OCI-LY7 (cell line): ENCODE measurements around the gene ZNF678. TPM values are rescaled to one million over a fixed set of nuclear protein-coding genes. Genes with fewer than 3 reads are reported as not detected.
"Not testable (repeated sequence)": the region's sequence is repeated elsewhere in the genome, so short reads cannot be mapped to it uniquely, and the experiment has no call there.

ENCODE experiments used
- BruUV-seq: library from RNA; stranded (reverse); fragments of 400-500 nt; replicated peaks from 2 replicates; lab custom pipeline; 2021; lab: Mats Ljungman, UMichigan
- CTCF ChIA-PET: fragments of 300-600 bp; sonication (Branson Sonifier 250); formaldehyde crosslinking; loops from one replicate; lab custom pipeline; 2022; ENCODE audit warnings: antibody characterized with exemption; ENCODE audit not compliant: unreplicated experiment; lab: Charles Lee
- POLR2A ChIA-PET: fragments of 300-600 bp; sonication (Branson Sonifier 250); formaldehyde crosslinking; loops from one replicate; lab custom pipeline; 2022; ENCODE audit warnings: antibody characterized with exemption; lab: Charles Lee
- DNase-seq: peaks from one replicate; pipeline ENCODE4 v3.0.0-alpha.2; 2015; ENCODE audit warnings: low spot score
- H2AFZ ChIP-seq: fragments of 200-600 bp; sonication (generic), shearing (Covaris generic); 2 replicates; pipeline ENCODE4 v1.6.1; 2014; ENCODE audit warnings: mild to moderate bottlenecking, antibody characterized with exemption, low read length, moderate library complexity
- H3K27ac ChIP-seq: fragments of 200-600 bp; sonication (generic); 2 replicates; pipeline ENCODE4 v1.5.1; 2014; ENCODE audit warnings: mixed run types, low read depth, mild to moderate bottlenecking, moderate library complexity, low read length, inconsistent platforms; ENCODE audit not compliant: poor library complexity, severe bottlenecking
- H3K36me3 ChIP-seq: fragments of 200-600 bp; sonication (generic); 2 replicates; pipeline ENCODE4 v1.6.1; 2014; ENCODE audit warnings: mild to moderate bottlenecking, antibody characterized with exemption, low read length, moderate library complexity, mixed read lengths; ENCODE audit not compliant: insufficient read depth
- H3K4me1 ChIP-seq: fragments of 200-600 bp; sonication (generic); 2 replicates; pipeline ENCODE4 v1.5.1; 2014; ENCODE audit warnings: mild to moderate bottlenecking, low read length; ENCODE audit not compliant: insufficient read depth, poor library complexity, severe bottlenecking
- H3K4me2 ChIP-seq: fragments of 200-600 bp; sonication (generic); 2 replicates; pipeline ENCODE4 v1.6.1; 2014; ENCODE audit warnings: mild to moderate bottlenecking, low read length
- H3K4me3 ChIP-seq: fragments of 200-600 bp; sonication (generic); 2 replicates; pipeline ENCODE4 v1.5.1; 2014; ENCODE audit warnings: mild to moderate bottlenecking, low read depth, low read length; ENCODE audit not compliant: poor library complexity, severe bottlenecking
- H3K79me2 ChIP-seq: fragments of 200-600 bp; sonication (generic); 2 replicates; pipeline ENCODE4 v1.6.1; 2016; ENCODE audit warnings: low read depth, mild to moderate bottlenecking, low read length, moderate library complexity, mixed read lengths; ENCODE audit not compliant: insufficient read depth
- H3K9me2 ChIP-seq: fragments of 200-600 bp; sonication (generic); 2 replicates; pipeline ENCODE4 v1.6.1; 2016; ENCODE audit warnings: mild to moderate bottlenecking, low read length, mixed read lengths; ENCODE audit not compliant: insufficient read depth
- H3K9me3 ChIP-seq: fragments of 200-600 bp; sonication (generic); 2 replicates; pipeline ENCODE4 v1.6.1; 2014; ENCODE audit warnings: mild to moderate bottlenecking, mixed run types, low read length, mixed read lengths
- H4K20me1 ChIP-seq: fragments of 200-600 bp; sonication (generic); 2 replicates; pipeline ENCODE4 v1.6.1; 2014; ENCODE audit warnings: mild to moderate bottlenecking, antibody characterized with exemption, low read length, moderate library complexity, mixed read lengths; ENCODE audit not compliant: insufficient read depth
- EZH2phosphoT487 ChIP-seq: fragments of 200-600 bp; sonication (generic); IDR thresholded peaks from 2 replicates; pipeline ENCODE4 v1.6.1; 2018; ENCODE audit warnings: low read depth, borderline replicate concordance, mild to moderate bottlenecking, mixed run types, antibody characterized with exemption, low read length, moderate library complexity, mixed read lengths
- intact Hi-C: fragments of 100-400 bp; cut with micrococcal nuclease; formaldehyde crosslinking; loops from one replicate; pipeline ENCODE4 v1.10.0; 2022; ENCODE audit not compliant: unreplicated experiment
- total RNA-seq, 2 experiments: library from RNA; depleted of rRNA in 1 of 2; stranded (reverse); fragments of >200 nt in 1 of 2; shearing (Covaris generic) in 1 of 2; gene quantifications; 2 replicates each; pipeline ENCODE4 v1.2.3, GENCODE V29; 2014 to 2022
- TF ChIP-seq, protein P1 (sequence below): fragments of 200-600 bp; sonication (generic); conservative IDR thresholded peaks from 2 replicates; pipeline ENCODE4 v1.5.1; 2014; ENCODE audit warnings: mild to moderate bottlenecking, antibody characterized with exemption, low read length, moderate library complexity, mixed read lengths

ZNF678 gene
- total RNA-seq, 2 experiments from 2014 or later: 19.7 to 23.9 TPM

DNA sequence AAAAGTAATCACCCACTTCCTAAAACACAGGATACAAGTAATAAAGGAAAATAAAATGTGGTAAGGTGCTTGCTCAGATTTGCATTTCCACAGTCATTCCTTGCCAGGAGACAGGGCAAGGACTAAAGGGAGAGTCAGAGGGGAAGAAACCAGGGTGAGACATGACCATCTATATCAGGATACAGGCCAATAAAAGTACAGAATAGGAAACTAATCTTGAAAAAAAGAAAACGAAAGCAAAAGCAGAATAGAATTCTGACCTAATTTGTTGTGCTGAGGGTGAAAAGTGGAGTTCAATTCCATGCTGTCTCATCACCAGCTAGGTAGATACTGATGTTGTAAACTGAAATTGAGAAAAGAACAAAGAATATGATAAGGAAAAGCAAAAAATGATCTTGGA, 144.5 kb downstream of the ZNF678 start:
- Histone ChIP-seq H3K4me1 (no peaks in the 10 kb centered on the region), H3K79me2 (no peaks in the 10 kb centered on the region), H3K27ac (no peak overlapping the region), H3K4me2 (0 out of 2 replicates have a peak overlapping the region, but pooled peaks have one; percentile 17), H4K20me1 (no peaks in the 10 kb centered on the region), H2AFZ (no peak overlapping the region), H3K4me3 (no peak overlapping the region), H3K9me3 (no peaks in the 10 kb centered on the region), H3K36me3 (no peaks in the 10 kb centered on the region), H3K9me2 (no peaks in the 10 kb centered on the region)
- intact Hi-C loops: no loop called here
- no peak for DNase-seq
- TF ChIP-seq, protein P1, sequence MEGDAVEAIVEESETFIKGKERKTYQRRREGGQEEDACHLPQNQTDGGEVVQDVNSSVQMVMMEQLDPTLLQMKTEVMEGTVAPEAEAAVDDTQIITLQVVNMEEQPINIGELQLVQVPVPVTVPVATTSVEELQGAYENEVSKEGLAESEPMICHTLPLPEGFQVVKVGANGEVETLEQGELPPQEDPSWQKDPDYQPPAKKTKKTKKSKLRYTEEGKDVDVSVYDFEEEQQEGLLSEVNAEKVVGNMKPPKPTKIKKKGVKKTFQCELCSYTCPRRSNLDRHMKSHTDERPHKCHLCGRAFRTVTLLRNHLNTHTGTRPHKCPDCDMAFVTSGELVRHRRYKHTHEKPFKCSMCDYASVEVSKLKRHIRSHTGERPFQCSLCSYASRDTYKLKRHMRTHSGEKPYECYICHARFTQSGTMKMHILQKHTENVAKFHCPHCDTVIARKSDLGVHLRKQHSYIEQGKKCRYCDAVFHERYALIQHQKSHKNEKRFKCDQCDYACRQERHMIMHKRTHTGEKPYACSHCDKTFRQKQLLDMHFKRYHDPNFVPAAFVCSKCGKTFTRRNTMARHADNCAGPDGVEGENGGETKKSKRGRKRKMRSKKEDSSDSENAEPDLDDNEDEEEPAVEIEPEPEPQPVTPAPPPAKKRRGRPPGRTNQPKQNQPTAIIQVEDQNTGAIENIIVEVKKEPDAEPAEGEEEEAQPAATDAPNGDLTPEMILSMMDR: no peak
- TF ChIP-seq EZH2phosphoT487: no peak
- CTCF ChIA-PET: no interaction called here
- BruUV-seq: no TSS peak
- POLR2A ChIA-PET: no interaction called here

DNA sequence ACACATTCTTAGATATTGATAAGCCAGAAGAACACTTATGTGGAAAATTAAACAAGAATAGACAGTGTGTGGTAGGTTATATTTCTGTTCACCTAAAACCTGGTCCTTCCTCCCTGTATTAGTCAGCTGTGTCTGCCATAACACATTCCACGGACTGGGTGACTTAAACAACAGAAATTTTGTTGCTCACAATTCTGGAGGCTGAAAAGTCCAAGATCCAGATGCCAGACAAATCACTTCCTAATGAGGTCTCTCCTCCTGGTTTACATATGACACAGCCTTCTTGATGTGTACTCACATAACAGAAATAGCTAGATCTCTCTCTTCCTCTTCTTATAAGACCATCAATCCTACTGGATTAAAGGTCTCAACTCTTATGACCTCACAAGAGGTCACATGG, 146.1 kb downstream of the ZNF678 start:
- POLR2A ChIA-PET: no interaction called here
- H3K36me3 ChIP-seq: no peaks in the 10 kb centered on the region
- BruUV-seq: no TSS peak

DNA sequence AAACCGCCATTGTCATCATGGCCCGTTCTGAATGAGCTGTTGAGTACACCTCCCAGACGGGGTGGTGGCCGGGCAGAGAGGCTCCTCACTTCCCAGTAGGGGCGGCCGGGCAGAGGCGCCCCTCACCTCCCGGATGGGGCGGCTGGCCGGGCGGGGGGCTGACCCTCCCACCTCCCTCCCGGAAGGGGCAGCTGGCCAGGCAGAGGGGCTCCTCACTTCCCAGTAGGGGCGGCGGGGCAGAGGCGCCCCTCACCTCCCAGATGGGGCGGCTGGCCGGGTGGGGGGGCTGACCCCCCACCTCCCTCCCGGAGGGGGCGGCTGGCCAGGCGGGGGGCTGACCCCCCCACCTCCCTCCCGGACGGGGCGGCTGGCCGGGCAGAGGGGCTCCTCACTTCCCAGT, 147.1 kb downstream of the ZNF678 start:
- intact Hi-C loops, H3K79me2 ChIP-seq, BruUV-seq, H3K4me2 ChIP-seq, H3K27ac ChIP-seq, POLR2A ChIA-PET, DNase-seq, H3K4me1 ChIP-seq, H2AFZ ChIP-seq, H3K36me3 ChIP-seq, H3K9me3 ChIP-seq, CTCF ChIA-PET, H4K20me1 ChIP-seq, H3K4me3 ChIP-seq, H3K9me2 ChIP-seq: not testable (repeated sequence)

More for the DNA sequence above, 146.1 kb downstream of the ZNF678 start:
- TF ChIP-seq, protein P1: no peak
- TF ChIP-seq EZH2phosphoT487: no peak
- CTCF ChIA-PET: no interaction called here
- no peaks in the 10 kb centered on the region for H4K20me1 ChIP-seq
- no peak overlapping the region for H2AFZ ChIP-seq
- no peaks in the 10 kb centered on the region for H3K9me2 ChIP-seq
- no peak overlapping the region for H3K27ac ChIP-seq
- no peaks in the 10 kb centered on the region for H3K9me3 ChIP-seq
- no peak overlapping the region for H3K4me3 ChIP-seq
- H3K79me2 ChIP-seq: no peaks in the 10 kb centered on the region
- no peak for DNase-seq
- intact Hi-C loops: no loop called here
- H3K4me2 ChIP-seq: no peak overlapping the region
- H3K4me1 ChIP-seq: no peaks in the 10 kb centered on the region
